H1 (cell line): ENCODE data around the gene FANCI. TPM values are rescaled to one million over a fixed set of nuclear protein-coding genes. Genes with fewer than 3 reads are reported as not detected.

ENCODE experiments used
- CTCF ChIA-PET: fragments of 300-600 bp; sonication (Branson Sonifier 250); formaldehyde crosslinking; loops from one replicate; lab custom pipeline; 2021; ENCODE audit not compliant: partially characterized antibody; lab: Charles Lee
- POLR2A ChIA-PET: fragments of 300-600 bp; sonication (Branson Sonifier 250); formaldehyde crosslinking; loops from one replicate; lab custom pipeline; 2021; ENCODE audit warnings: inconsistent platforms; ENCODE audit not compliant: partially characterized antibody; lab: Charles Lee
- DNase-seq, 2 experiments: peaks; one replicate each; pipeline versions ENCODE4 v3.0.0 to v3.0.0-alpha.2; 2010 to 2022; ENCODE audit warnings: low spot score in 2 of 2, low read depth in 1 of 2, mixed read lengths in 1 of 2
- FAIRE-seq: peaks from 2 replicates; lab custom pipeline; 2011; peaks lifted over from hg19 to GRCh38; lab: Jason Lieb, UNC
- H2AFZ ChIP-seq: 2 replicates; pipeline ENCODE4 v1.8.1; 2012; ENCODE audit warnings: low read length, inconsistent platforms
- H2AK5ac ChIP-seq: 2 replicates; pipeline ENCODE4 v1.6.1; 2013; ENCODE audit warnings: low read depth, low read length
- H2BK120ac ChIP-seq: replicated peaks from 2 replicates; pipeline ENCODE3; 2013; ENCODE audit warnings: low read depth, low read length, inconsistent platforms
- H2BK12ac ChIP-seq: 2 replicates; pipeline ENCODE4 v1.6.1; 2013; ENCODE audit warnings: low read depth, low read length
- H2BK15ac ChIP-seq: 2 replicates; pipeline ENCODE4 v1.6.1; 2013; ENCODE audit warnings: low read length
- H2BK20ac ChIP-seq: 2 replicates; pipeline ENCODE4 v1.6.1; 2013; ENCODE audit warnings: low read length
- H2BK5ac ChIP-seq: 2 replicates; pipeline ENCODE4 v1.6.1; 2013; ENCODE audit warnings: low read depth, low read length
- H3K14ac ChIP-seq: 2 replicates; pipeline ENCODE4 v1.6.1; 2013; ENCODE audit warnings: inconsistent platforms; ENCODE audit not compliant: insufficient read length
- H3K18ac ChIP-seq: 2 replicates; pipeline ENCODE4 v1.6.1; 2013; ENCODE audit warnings: low read length; ENCODE audit errors: extremely low read depth
- H3K23ac ChIP-seq: 2 replicates; pipeline ENCODE4 v1.6.1; 2013; ENCODE audit warnings: inconsistent platforms; ENCODE audit not compliant: insufficient read length
- H3K23me2 ChIP-seq: 2 replicates; pipeline ENCODE4 v1.6.1; 2013; ENCODE audit warnings: low read depth, low read length
- H3K27ac ChIP-seq: 2 replicates; pipeline ENCODE4 v1.6.1; 2011; ENCODE audit warnings: low read depth, low read length, inconsistent platforms
- H3K27me3 ChIP-seq, 4 experiments: replicated peaks in 1 of 4; 1 replicate in 1 of 4; 2 replicates in 3 of 4; pipeline versions ENCODE4 v1.6.1 to v1.8.1; 2011 to 2013; ENCODE audit warnings: low read length in 3 of 4, mild to moderate bottlenecking in 3 of 4, inconsistent platforms in 2 of 4, mixed read lengths in 2 of 4, moderate library complexity in 1 of 4; ENCODE audit not compliant: control insufficient read depth in 3 of 4, insufficient read depth in 3 of 4; ENCODE audit errors: extremely low read depth in 1 of 4
- H3K36me3 ChIP-seq, 4 experiments: 2 replicates each; pipeline versions ENCODE4 v1.6.1 to v1.8.1; 2011 to 2013; ENCODE audit warnings: mild to moderate bottlenecking in 4 of 4, low read length in 3 of 4, moderate library complexity in 2 of 4, control low read depth in 1 of 4, inconsistent platforms in 1 of 4; ENCODE audit not compliant: insufficient read depth in 4 of 4, control insufficient read depth in 2 of 4
- H3K4ac ChIP-seq: replicated peaks from 2 replicates; pipeline ENCODE3; 2013; ENCODE audit warnings: low read length, low read depth, mixed read lengths, inconsistent platforms; ENCODE audit not compliant: insufficient read length
- H3K4me1 ChIP-seq, 4 experiments: replicated peaks in 1 of 4; 1 replicate in 1 of 4; 2 replicates in 3 of 4; pipeline versions ENCODE4 v1.6.1 to v1.8.1; 2011 to 2013; ENCODE audit warnings: low read length in 3 of 4, inconsistent platforms in 2 of 4, mixed read lengths in 1 of 4; ENCODE audit not compliant: insufficient read depth in 4 of 4, control insufficient read depth in 3 of 4
- H3K4me2 ChIP-seq, 2 experiments: 2 replicates each; pipeline versions ENCODE4 v1.6.1 to v1.8.1; 2011 to 2013; ENCODE audit warnings: low read depth in 2 of 2, low read length in 2 of 2, control low read depth in 1 of 2, inconsistent platforms in 1 of 2, mild to moderate bottlenecking in 1 of 2; ENCODE audit not compliant: insufficient read depth in 1 of 2
- H3K4me3 ChIP-seq, 4 experiments: fragments of 200-600, 300-600 bp in 1 of 4; sonication (generic), shearing (Covaris generic), sonication (Bioruptor Twin) in 1 of 4; 2 replicates each; pipeline versions ENCODE4 v1.5.1 to v1.8.1; 2011 to 2016; ENCODE audit warnings: low read length in 4 of 4, low read depth in 3 of 4, control low read depth in 2 of 4, inconsistent platforms in 2 of 4, mild to moderate bottlenecking in 2 of 4, mixed read lengths in 1 of 4, moderate library complexity in 1 of 4; ENCODE audit not compliant: insufficient read depth in 2 of 4; ENCODE audit errors: extremely low read depth in 1 of 4
- H3K56ac ChIP-seq: replicated peaks from 2 replicates; pipeline ENCODE3; 2013; ENCODE audit warnings: low read depth, mild to moderate bottlenecking, mixed read lengths, low read length, inconsistent platforms; ENCODE audit not compliant: insufficient read length
- H3K79me1 ChIP-seq: 2 replicates; pipeline ENCODE4 v1.6.1; 2013; ENCODE audit warnings: low read depth, low read length, control low read depth
- H3K79me2 ChIP-seq, 2 experiments: 2 replicates each; pipeline versions ENCODE4 v1.6.1 to v1.8.1; 2012 to 2013; ENCODE audit warnings: low read length in 2 of 2, mild to moderate bottlenecking in 2 of 2, inconsistent platforms in 1 of 2; ENCODE audit not compliant: insufficient read depth in 2 of 2, control insufficient read depth in 1 of 2
- H3K9ac ChIP-seq, 4 experiments: replicated peaks in 1 of 4; 1 replicate in 1 of 4; 2 replicates in 3 of 4; pipeline versions ENCODE4 v1.6.1 to v1.8.1; 2011 to 2013; ENCODE audit warnings: low read depth in 3 of 4, low read length in 3 of 4, control low read depth in 2 of 4, mild to moderate bottlenecking in 2 of 4, moderate library complexity in 2 of 4, inconsistent platforms in 1 of 4; ENCODE audit errors: extremely low read depth in 1 of 4
- H3K9me3 ChIP-seq, 2 experiments: 2 replicates each; pipeline versions ENCODE4 v1.6.1 to v1.8.1; 2012 to 2013; ENCODE audit warnings: mild to moderate bottlenecking in 2 of 2, moderate library complexity in 2 of 2, control low read depth in 1 of 2, inconsistent platforms in 1 of 2, low read depth in 1 of 2, low read length in 1 of 2, mixed read lengths in 1 of 2; ENCODE audit not compliant: insufficient read depth in 2 of 2
- H4K20me1 ChIP-seq, 2 experiments: replicated peaks in 1 of 2; 2 replicates each; pipeline versions ENCODE3 to v1.8.1; 2011 to 2013; ENCODE audit warnings: inconsistent platforms in 2 of 2, low read length in 2 of 2, mild to moderate bottlenecking in 1 of 2; ENCODE audit not compliant: insufficient read depth in 2 of 2, control insufficient read depth in 1 of 2
- H4K5ac ChIP-seq: 2 replicates; pipeline ENCODE4 v1.6.1; 2013; ENCODE audit warnings: low read length, low read depth, mixed read lengths, inconsistent platforms; ENCODE audit not compliant: insufficient read length
- H4K8ac ChIP-seq: 2 replicates; pipeline ENCODE4 v1.8.0; 2013; ENCODE audit warnings: mild to moderate bottlenecking, moderate library complexity, low read length, inconsistent platforms; ENCODE audit not compliant: insufficient read depth; ENCODE audit errors: extremely low read depth
- H4K91ac ChIP-seq: replicated peaks from 2 replicates; pipeline ENCODE3; 2013; ENCODE audit warnings: low read length, mixed read lengths, inconsistent platforms; ENCODE audit not compliant: insufficient read length
- EZH2 ChIP-seq: fragments of 200-600 bp; sonication (generic); IDR thresholded peaks from 2 replicates; pipeline ENCODE4 v1.7.1; 2012; ENCODE audit warnings: low read depth, mild to moderate bottlenecking, moderate library complexity, low read length, inconsistent platforms; ENCODE audit not compliant: severe bottlenecking
- HDAC6 ChIP-seq: IDR thresholded peaks from one replicate; pipeline ENCODE4 v1.7.1; 2012; ENCODE audit warnings: low read depth, mild to moderate bottlenecking, inconsistent platforms, low read length, moderate library complexity
- POLR2AphosphoS5 ChIP-seq: IDR thresholded peaks from 2 replicates; pipeline ENCODE4 v1.6.1; 2011; ENCODE audit warnings: low read depth, low read length
- RNF2 ChIP-seq: fragments of 200-900, 300-1000 bp; sonication (generic); IDR thresholded peaks from 2 replicates; pipeline ENCODE4 v1.7.1; 2016; ENCODE audit warnings: borderline replicate concordance, low read depth, mild to moderate bottlenecking, antibody characterized with exemption, low read length; ENCODE audit not compliant: poor library complexity, severe bottlenecking; ENCODE audit errors: missing control alignments
- SIRT6 ChIP-seq: IDR thresholded peaks from one replicate; pipeline ENCODE4 v1.7.1; 2012; ENCODE audit warnings: low read length, inconsistent platforms
- SUZ12 ChIP-seq: fragments of 200-600 bp; sonication (generic); IDR thresholded peaks from 2 replicates; pipeline ENCODE4 v1.6.1; 2012; ENCODE audit warnings: mild to moderate bottlenecking, inconsistent platforms, low read length, moderate library complexity, mixed read lengths
- TEAD4 ChIP-seq: IDR thresholded peaks from 2 replicates; pipeline ENCODE4 v1.6.1; 2012; ENCODE audit warnings: low read depth, low read length, inconsistent platforms, mixed read lengths
- WGBS, 2 experiments: shearing (Covaris generic) in 1 of 2; methylation state at CpG; one replicate each; pipeline versions ENCODE4 v1.1.6 to v1.1.7; 2013 to 2015; ENCODE audit warnings: low lambda C conversion rate in 2 of 2, mixed read lengths in 2 of 2, inconsistent platforms in 1 of 2, low coverage in 1 of 2, missing lambda C conversion rate in 1 of 2; ENCODE audit not compliant: insufficient replicate concordance in 2 of 2, insufficient coverage in 1 of 2, insufficient read length in 1 of 2; ENCODE audit errors: extremely low coverage in 1 of 2, missing lambda C conversion rate in 1 of 2; 5-methylcytosine and 5-hydroxymethylcytosine counted together
- polyA plus RNA-seq, 7 experiments: library from polyadenylated mRNA; depleted of rRNA in 3 of 7; stranded (reverse) in 5 of 7; unstranded in 2 of 7; fragments of >200 nt in 5 of 7; fragments of 200-250 nt in 2 of 7; gene quantifications; 1 replicate in 5 of 7; 2 replicates in 1 of 7; 4 replicates in 1 of 7; pipeline versions ENCODE4 v1.2.1 to v1.2.3, GENCODE V29; 2011 to 2013; ENCODE audit warnings: missing spikeins in 2 of 7, mixed read lengths in 2 of 7
- total RNA-seq: library from RNA; stranded (reverse); fragmentation: NEBNext Ultra II Directional; extraction: Animal tissue kit (Norgen Biotek cat#: 25700); gene quantifications from 2 replicates; pipeline ENCODE4 v1.2.1, GENCODE V29; 2021

FANCI gene
- total and polyA plus RNA-seq, 2 of the 8 experiments (the other 6 are each of a cell fraction or from before 2014, with no cell fraction given) = 37.8 to 115 TPM

- Histone ChIP-seq H3K4me3 (no peak overlapping the region), H3K4me2 (peak overlapping the region in 1 of 2 experiments; percentile 54; a peak in 1 of 4 replicates), H2BK20ac (no peak overlapping the region), H3K36me3 (peaks cover 0 to 7% (median 0%) of the 10 kb centered on the region in 4 experiments; a peak in 1 of 8 replicates), H3K27me3 (peaks cover 94 to 100% (median 98%) of the 10 kb centered on the region in 4 experiments), H3K56ac (no peak overlapping the region), H3K23ac (no peak overlapping the region), H2BK12ac (no peak overlapping the region), H3K27ac (no peak overlapping the region), H2BK5ac (no peak overlapping the region), H3K4ac (no peak overlapping the region), H3K23me2 (peaks cover 4% of the 10 kb centered on the region; the same call in 1 of the 2 replicates), H2AFZ (no peak overlapping the region), H3K14ac (no peak overlapping the region), H4K20me1 (peaks cover 20 to 41% of the 10 kb centered on the region in 2 experiments), H3K4me1 (peaks cover 4 to 30% (median 17%) of the 10 kb centered on the region in 4 experiments), H2AK5ac (no peak overlapping the region), H3K18ac (no peak overlapping the region), H2BK120ac (no peak overlapping the region), H2BK15ac (no peak overlapping the region), H3K79me2 (no peaks in the 10 kb centered on the region), H4K5ac (no peak overlapping the region), H3K9me3 (no peaks in the 10 kb centered on the region; a peak in 1 of 4 replicates), H3K9ac (no peak overlapping the region), H4K8ac (no peak overlapping the region), H4K91ac (no peak overlapping the region), H3K79me1 (no peaks in the 10 kb centered on the region)
- 27% methylated on average over 6 of the region's 6 CpGs; no CpG with 5 or more reads in 1 of the 2 experiments for WGBS, 2 experiments
- CTCF ChIA-PET = interaction anchor here (1.1 to 18.6 kb wide), 5 partner anchors 10 to 109 kb away, joined by 4 to 412 read pairs (median 9); no protein-coding TSS in a partner anchor
- TF ChIP-seq SUZ12 = peak; percentile 23
- TF ChIP-seq HDAC6 = no peak
- peak; percentile 50 for TF ChIP-seq RNF2
- no peak for TF ChIP-seq SIRT6
- no peak for TF ChIP-seq POLR2AphosphoS5
- peak; percentile 24 for TF ChIP-seq EZH2
- no peak for TF ChIP-seq TEAD4
- POLR2A ChIA-PET = interaction anchor here (1.1 to 2.0 kb wide), 3 partner anchors 13 to 46 kb away, joined by 3 to 7 read pairs (median 4); no protein-coding TSS in a partner anchor
- FAIRE-seq (no peak), DNase-seq (no peak)
Measured at GRCh38 chr15:89363133-89363532, 119.4 kb downstream of the FANCI start.
